K562 (cell line): ENCODE data around the gene RNF141.

ENCODE experiments used
- EZH2 ChIP-seq: IDR thresholded peaks from 2 replicates; pipeline ENCODE4 v1.6.1; 2012; ENCODE audit warnings: low read depth, mild to moderate bottlenecking, inconsistent platforms, low read length, borderline replicate concordance
- TARDBP ChIP-seq: fragments of 450-650 bp; IDR thresholded peaks from 2 replicates; pipeline ENCODE4 v1.6.1; 2016
- XRCC4 ChIP-seq: IDR thresholded peaks from one replicate; pipeline ENCODE4 v1.6.1; 2011; ENCODE audit not compliant: insufficient read depth, insufficient read length; ENCODE audit errors: extremely low read depth
- ZHX1 ChIP-seq: fragments of 150-350 bp; conservative IDR thresholded peaks from 2 replicates; pipeline ENCODE4 v1.6.1; 2014; ENCODE audit warnings: low read length

GRCh38 chr11:10518891-10519290 is 22.1 kb downstream of the RNF141 start:
- TF ChIP-seq XRCC4 = no peak
- no peak for TF ChIP-seq EZH2
- no peak for TF ChIP-seq TARDBP
- TF ChIP-seq ZHX1 = no peak
